Endothelial cell of umbilical vein (primary cell): ENCODE measurements around the gene PRKAR1B. TPM values are rescaled to one million over a fixed set of nuclear protein-coding genes. Genes with fewer than 3 reads are reported as not detected.

Experiments
- BruUV-seq: library from RNA; stranded (reverse); fragments of 400-500 nt; replicated peaks from 2 replicates; lab custom pipeline; 2021; lab: Mats Ljungman, UMichigan
- CTCF ChIA-PET: fragments of 300-600, 350-600 bp; sonication (Branson Sonifier 250); formaldehyde crosslinking; loops from one replicate; lab custom pipeline; 2021; ENCODE audit warnings: antibody characterized with exemption, inconsistent platforms; lab: Charles Lee
- POLR2A ChIA-PET: fragments of 300-600, 350-600 bp; sonication (Branson Sonifier 250); formaldehyde crosslinking; loops from one replicate; lab custom pipeline; 2021; ENCODE audit warnings: antibody characterized with exemption, inconsistent platforms; lab: Charles Lee
- DNase-seq: peaks from one replicate; pipeline ENCODE4 v3.0.0-alpha.2; 2011; ENCODE audit warnings: low read depth, low spot score
- FAIRE-seq: peaks from 2 replicates; lab custom pipeline; 2011; peaks lifted over from hg19 to GRCh38; lab: Jason Lieb, UNC
- H2AFZ ChIP-seq: 2 replicates; pipeline ENCODE4 v1.6.0; 2012; ENCODE audit warnings: low read depth, low read length, control low read depth, inconsistent platforms
- H3K27ac ChIP-seq: 2 replicates; pipeline ENCODE4 v1.5.1; 2011; ENCODE audit warnings: low read depth, mild to moderate bottlenecking, control low read depth, low read length, moderate library complexity; ENCODE audit not compliant: insufficient read depth
- H3K27me3 ChIP-seq, 2 experiments: 2 replicates each; pipeline versions ENCODE4 v1.6.0 to v1.6.1; 2011; ENCODE audit warnings: low read length in 2 of 2, mixed read lengths in 1 of 2; ENCODE audit not compliant: control insufficient read depth in 2 of 2, insufficient read depth in 2 of 2
- H3K36me3 ChIP-seq, 2 experiments: 2 replicates in 1 of 2; 3 replicates in 1 of 2; pipeline ENCODE4 v1.5.1; 2011; ENCODE audit warnings: low read length in 2 of 2, mild to moderate bottlenecking in 1 of 2, moderate library complexity in 1 of 2; ENCODE audit not compliant: control insufficient read depth in 2 of 2, insufficient read depth in 2 of 2; ENCODE audit errors: extremely low read depth in 1 of 2
- H3K4me1 ChIP-seq: 3 replicates; pipeline ENCODE4 v1.5.1; 2011; ENCODE audit warnings: mild to moderate bottlenecking, low read length; ENCODE audit not compliant: control insufficient read depth, insufficient read depth; ENCODE audit errors: extremely low read depth
- H3K4me2 ChIP-seq: 2 replicates; pipeline ENCODE4 v1.6.1; 2011; ENCODE audit warnings: low read length, control low read depth, mixed read lengths; ENCODE audit not compliant: insufficient read depth
- H3K4me3 ChIP-seq, 3 experiments: fragments of 200-600 bp in 1 of 3; sonication (generic), shearing (Covaris generic) in 1 of 3; replicated peaks in 1 of 3; 2 replicates each; pipeline ENCODE4 v1.5.1; 2011 to 2016; ENCODE audit warnings: control low read depth in 3 of 3, low read length in 3 of 3, mild to moderate bottlenecking in 2 of 3, inconsistent platforms in 1 of 3, low read depth in 1 of 3, moderate library complexity in 1 of 3; ENCODE audit not compliant: insufficient read depth in 1 of 3
- H3K79me2 ChIP-seq: 2 replicates; pipeline ENCODE4 v1.6.0; 2012; ENCODE audit warnings: low read length, inconsistent platforms; ENCODE audit not compliant: control insufficient read depth, insufficient read depth
- H3K9ac ChIP-seq: replicated peaks from 2 replicates; pipeline ENCODE3; 2011; ENCODE audit warnings: low read length, control low read depth; ENCODE audit not compliant: insufficient read depth; ENCODE audit errors: extremely low read depth
- H3K9me1 ChIP-seq: replicated peaks from 3 replicates; pipeline ENCODE4 v1.6.0; 2011; ENCODE audit warnings: mild to moderate bottlenecking, low read length; ENCODE audit not compliant: control insufficient read depth, insufficient read depth; ENCODE audit errors: extremely low read depth
- H3K9me3 ChIP-seq: replicated peaks from 2 replicates; pipeline ENCODE4 v1.5.1; 2012; ENCODE audit warnings: low read length, inconsistent platforms; ENCODE audit not compliant: control insufficient read depth, insufficient read depth
- H4K20me1 ChIP-seq: replicated peaks from 2 replicates; pipeline ENCODE3; 2011; ENCODE audit warnings: mild to moderate bottlenecking, low read length; ENCODE audit not compliant: control insufficient read depth, insufficient read depth; ENCODE audit errors: extremely low read depth
- EZH2 ChIP-seq: IDR thresholded peaks from 2 replicates; pipeline ENCODE4 v1.6.1; 2012; ENCODE audit warnings: borderline replicate concordance, low read depth, mild to moderate bottlenecking, moderate library complexity, low read length, inconsistent platforms; ENCODE audit not compliant: severe bottlenecking
- FOS ChIP-seq: IDR thresholded peaks from 2 replicates; pipeline ENCODE4 v1.6.1; 2011; ENCODE audit warnings: mild to moderate bottlenecking, low read length, moderate library complexity, borderline replicate concordance; ENCODE audit not compliant: insufficient read depth
- GATA2 ChIP-seq: IDR thresholded peaks from 2 replicates; pipeline ENCODE4 v1.7.0; 2011; ENCODE audit warnings: low read depth, mild to moderate bottlenecking, moderate library complexity, mixed read lengths, low read length; ENCODE audit not compliant: insufficient read length, insufficient read depth
- JUN ChIP-seq: IDR thresholded peaks from 2 replicates; pipeline ENCODE4 v1.6.1; 2011; ENCODE audit warnings: borderline replicate concordance, low read depth; ENCODE audit not compliant: insufficient read length, insufficient read depth
- MYC ChIP-seq: IDR thresholded peaks from one replicate; pipeline ENCODE4 v1.6.1; 2011; ENCODE audit warnings: mild to moderate bottlenecking, low read depth, low read length
- POLR2A ChIP-seq: IDR thresholded peaks from 2 replicates; pipeline ENCODE4 v1.6.1; 2012; ENCODE audit warnings: low read depth, mild to moderate bottlenecking, control low read depth, low read length
- POLR2AphosphoS5 ChIP-seq: IDR thresholded peaks from 2 replicates; pipeline ENCODE4 v1.6.1; 2012; ENCODE audit warnings: low read depth, mild to moderate bottlenecking, control low read depth, low read length, moderate library complexity; ENCODE audit not compliant: insufficient read depth
- dilution Hi-C: fragments of 300-500 bp; cut with MboI; formaldehyde crosslinking; loops from one replicate; pipeline ENCODE4 v1.15.0; 2019; ENCODE audit warnings: low sequenced_read_pairs; ENCODE audit not compliant: extremely low pct_ligation_motif_present
- intact Hi-C: fragments of 100-400 bp; cut with micrococcal nuclease; formaldehyde crosslinking; loops from one replicate; pipeline ENCODE4 v1.10.0; 2022
- polyA plus RNA-seq, 4 experiments: library from polyadenylated mRNA; depleted of rRNA in 3 of 4; stranded (reverse) in 3 of 4; unstranded in 1 of 4; fragments of >200 nt; gene quantifications; 2 replicates each; pipeline versions ENCODE4 v1.2.1 to v1.2.3, GENCODE V29; 2011 to 2012; ENCODE audit warnings: missing spikeins in 1 of 4
- total RNA-seq: library from RNA; stranded (reverse); gene quantifications from 2 replicates; pipeline ENCODE4 v1.2.3, GENCODE V29; 2021
- TF ChIP-seq, protein P1 (sequence below), 2 donors: IDR thresholded peaks; 1 replicate in 1 of 2; 2 replicates in 1 of 2; pipeline ENCODE4 v1.5.1; 2011; ENCODE audit warnings: low read length in 2 of 2, mild to moderate bottlenecking in 2 of 2, moderate library complexity in 2 of 2, control low read depth in 1 of 2, inconsistent platforms in 1 of 2, low read depth in 1 of 2; ENCODE audit not compliant: insufficient read depth in 1 of 2; ENCODE audit errors: extremely low read depth in 1 of 2
- TF ChIP-seq, protein P2 (sequence below): IDR thresholded peaks from 2 replicates; pipeline ENCODE4 v1.6.1; 2011; ENCODE audit not compliant: insufficient read depth, insufficient read length

The PRKAR1B gene
- total and polyA plus RNA-seq, 2 donors (not counting 3 experiments of a cell fraction or from before 2014, with no cell fraction given) = 15.4 to 29.2 TPM

DNA sequence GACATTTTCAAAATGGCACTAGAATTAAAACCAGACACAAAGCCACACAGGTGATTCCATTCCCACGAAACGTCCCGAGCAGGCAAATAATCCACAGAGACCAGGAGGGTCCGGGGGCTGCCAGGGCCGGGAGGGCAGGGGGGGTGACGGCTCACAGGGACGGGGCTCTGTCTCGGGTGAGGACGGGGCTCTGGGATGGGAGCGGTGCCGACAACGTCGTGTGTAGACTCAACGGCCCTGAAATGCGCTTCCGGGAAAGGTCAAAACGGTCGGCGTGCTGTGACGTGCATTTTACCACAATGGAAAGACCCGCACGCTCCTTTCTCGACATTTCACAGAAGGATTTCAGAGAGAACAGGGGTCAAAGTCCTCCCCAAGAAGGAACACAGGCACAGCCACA lies 144.2 kb downstream of the PRKAR1B start:
- no peaks in the 10 kb centered on the region for H3K79me2 ChIP-seq
- FAIRE-seq (no peak), DNase-seq (no peak)
- no peaks in the 10 kb centered on the region for H3K27me3 ChIP-seq
- no peaks in the 10 kb centered on the region for H4K20me1 ChIP-seq
- TF ChIP-seq POLR2AphosphoS5 = no peak
- TF ChIP-seq MYC = no peak
- TF ChIP-seq JUN = no peak
- TF ChIP-seq, protein P1, sequence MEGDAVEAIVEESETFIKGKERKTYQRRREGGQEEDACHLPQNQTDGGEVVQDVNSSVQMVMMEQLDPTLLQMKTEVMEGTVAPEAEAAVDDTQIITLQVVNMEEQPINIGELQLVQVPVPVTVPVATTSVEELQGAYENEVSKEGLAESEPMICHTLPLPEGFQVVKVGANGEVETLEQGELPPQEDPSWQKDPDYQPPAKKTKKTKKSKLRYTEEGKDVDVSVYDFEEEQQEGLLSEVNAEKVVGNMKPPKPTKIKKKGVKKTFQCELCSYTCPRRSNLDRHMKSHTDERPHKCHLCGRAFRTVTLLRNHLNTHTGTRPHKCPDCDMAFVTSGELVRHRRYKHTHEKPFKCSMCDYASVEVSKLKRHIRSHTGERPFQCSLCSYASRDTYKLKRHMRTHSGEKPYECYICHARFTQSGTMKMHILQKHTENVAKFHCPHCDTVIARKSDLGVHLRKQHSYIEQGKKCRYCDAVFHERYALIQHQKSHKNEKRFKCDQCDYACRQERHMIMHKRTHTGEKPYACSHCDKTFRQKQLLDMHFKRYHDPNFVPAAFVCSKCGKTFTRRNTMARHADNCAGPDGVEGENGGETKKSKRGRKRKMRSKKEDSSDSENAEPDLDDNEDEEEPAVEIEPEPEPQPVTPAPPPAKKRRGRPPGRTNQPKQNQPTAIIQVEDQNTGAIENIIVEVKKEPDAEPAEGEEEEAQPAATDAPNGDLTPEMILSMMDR (IDR thresholded peaks at IDR 0.05; ENCODE audit: extremely low read depth in 1 of 2, insufficient read depth in 1 of 2, low read depth in 1 of 2, low read length in 2 of 2) = no peak
- TF ChIP-seq GATA2 = no peak
- no peak for TF ChIP-seq POLR2A
- TF ChIP-seq EZH2 = no peak
- TF ChIP-seq, protein P2, sequence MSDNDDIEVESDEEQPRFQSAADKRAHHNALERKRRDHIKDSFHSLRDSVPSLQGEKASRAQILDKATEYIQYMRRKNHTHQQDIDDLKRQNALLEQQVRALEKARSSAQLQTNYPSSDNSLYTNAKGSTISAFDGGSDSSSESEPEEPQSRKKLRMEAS = no peak
- TF ChIP-seq FOS = no peak
- no peak overlapping the region for H3K4me3 ChIP-seq
- intact Hi-C loops = no loop called here
- H2AFZ ChIP-seq = no peak overlapping the region
- H3K4me1 ChIP-seq = no peaks in the 10 kb centered on the region
- no peak overlapping the region for H3K9ac ChIP-seq
- ChIA-PET POLR2A (no interaction called here), CTCF (no interaction called here)
- H3K36me3 ChIP-seq = peaks cover 0 to 12% of the 10 kb centered on the region in 2 experiments
- H3K27ac ChIP-seq = no peak overlapping the region
- no TSS peak for BruUV-seq
- dilution Hi-C loops = no loop called here
- H3K9me3 ChIP-seq = no peaks in the 10 kb centered on the region
- H3K9me1 ChIP-seq = no peaks in the 10 kb centered on the region
- no peak overlapping the region for H3K4me2 ChIP-seq
